AG10803 (cell line): Measurements from ENCODE around the gene HMOX1.

Source experiments
- DNase-seq: peaks from one replicate; pipeline ENCODE4 v3.0.0; 2010; ENCODE audit warnings: low read depth
- H3K4me3 ChIP-seq: 2 replicates; pipeline ENCODE4 v1.5.1; 2011; ENCODE audit warnings: mild to moderate bottlenecking, low read length, control low read depth
- CTCF ChIP-seq: conservative IDR thresholded peaks from 2 replicates; pipeline ENCODE4 v1.5.1; 2011; ENCODE audit warnings: mild to moderate bottlenecking, low read length, control low read depth, inconsistent platforms

Gene HMOX1

DNA sequence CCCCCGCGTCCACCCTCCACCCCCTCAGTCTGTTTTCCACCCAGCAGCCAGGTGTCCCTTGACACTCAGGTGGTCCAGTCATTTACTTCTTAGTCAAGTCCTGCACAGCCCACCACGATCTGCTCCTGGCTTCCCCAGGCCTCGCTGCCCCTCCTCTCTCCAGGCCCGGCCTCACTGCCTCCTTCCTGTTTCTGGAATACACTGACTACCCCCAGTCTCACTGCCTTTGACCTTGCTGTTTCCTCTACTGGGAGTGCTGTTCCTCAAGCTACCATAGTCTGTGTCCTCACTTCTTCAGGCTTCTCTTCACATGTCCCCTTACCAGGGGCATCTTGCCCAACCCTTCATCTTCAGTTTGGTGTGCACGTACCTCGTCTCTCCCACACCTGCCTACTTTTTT is 26.5 kb downstream of the HMOX1 start:
- DNase-seq: no peak
- no peak overlapping the region for H3K4me3 ChIP-seq
- no peak for TF ChIP-seq CTCF

GRCh38 chr22:35409783-35410662 is 29.1 kb downstream of the HMOX1 start:
- no peak overlapping the region for H3K4me3 ChIP-seq
- DNase-seq: no peak
- TF ChIP-seq CTCF: no peak

DNA sequence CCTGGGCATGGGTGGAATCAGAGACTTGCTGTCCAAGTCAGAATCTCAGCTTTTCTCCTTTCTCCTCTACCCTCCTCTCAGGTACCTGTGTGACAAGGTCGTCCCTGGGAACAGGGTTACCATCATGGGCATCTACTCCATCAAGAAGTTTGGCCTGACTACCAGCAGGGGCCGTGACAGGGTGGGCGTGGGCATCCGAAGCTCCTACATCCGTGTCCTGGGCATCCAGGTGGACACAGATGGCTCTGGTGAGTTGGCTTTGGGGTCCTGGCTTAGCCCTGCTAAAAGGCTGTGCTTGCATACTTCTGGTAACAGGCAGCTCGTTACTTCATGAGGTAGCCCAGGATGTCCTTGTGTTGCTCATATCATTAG is 29.8 kb downstream of the HMOX1 start:
- no peak for TF ChIP-seq CTCF
- no peak for DNase-seq
- H3K4me3 ChIP-seq: no peak overlapping the region

GRCh38 chr22:35411102-35411501 is 30.2 kb downstream of the HMOX1 start:
- no peak for DNase-seq
- H3K4me3 ChIP-seq: no peak overlapping the region
- TF ChIP-seq CTCF: no peak

- TF ChIP-seq CTCF: no peak
- no peak for DNase-seq
- no peak overlapping the region for H3K4me3 ChIP-seq
These were observed 32.7 kb downstream of the HMOX1 start for GRCh38 chr22:35413624-35414023.

DNA sequence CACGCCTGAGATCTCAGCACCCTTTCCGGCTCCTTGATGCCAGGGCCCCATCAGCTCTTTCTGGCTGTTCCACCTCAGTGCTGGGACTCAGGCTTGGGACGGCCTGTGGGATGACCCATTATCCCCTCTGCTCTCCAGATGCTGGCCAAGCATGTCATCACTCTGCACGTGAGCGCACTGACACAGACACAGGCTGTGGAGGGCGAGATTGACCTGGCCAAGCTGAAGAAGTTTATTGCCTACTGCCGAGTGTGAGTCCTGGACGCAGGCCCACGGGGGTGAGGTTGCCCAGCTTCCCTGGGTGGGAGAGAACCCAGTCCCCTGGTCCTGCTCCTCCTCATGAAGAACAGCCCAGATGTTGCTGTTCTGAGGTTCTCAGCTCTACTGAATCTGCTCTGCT is 36.7 kb downstream of the HMOX1 start:
- no peak for TF ChIP-seq CTCF
- H3K4me3 ChIP-seq: no peak overlapping the region
- DNase-seq: no peak

DNA sequence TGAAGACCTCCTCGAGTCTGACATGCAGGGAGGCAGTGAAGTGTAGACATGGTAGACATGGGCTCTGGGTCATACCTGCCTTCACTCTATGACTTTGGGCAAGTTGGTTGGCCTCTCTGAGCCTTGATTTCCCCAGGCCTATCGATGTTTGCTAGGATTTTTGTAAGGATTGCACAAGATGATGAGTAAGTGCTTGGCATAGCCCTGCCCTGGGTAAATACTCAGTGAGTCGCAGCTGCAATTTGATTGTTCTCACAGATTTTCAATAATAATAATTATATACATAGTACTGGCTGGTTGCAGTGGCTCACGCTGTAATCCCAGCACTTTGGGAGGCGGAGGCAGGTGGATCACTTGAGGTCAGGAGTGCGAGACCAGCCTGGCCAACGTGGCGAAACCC is 37.2 kb downstream of the HMOX1 start:
- peak; percentile 42 for DNase-seq
- no peak for TF ChIP-seq CTCF

More for the DNA sequence above, 37.2 kb downstream of the HMOX1 start:
- no peak overlapping the region for H3K4me3 ChIP-seq
